K562 (cell line): ENCODE measurements around the gene SMARCA1. TPM values are rescaled to one million over a fixed set of nuclear protein-coding genes. Genes with fewer than 3 reads are reported as not detected.
A peak's percentile ranks its signal among the peaks of the same experiment; 100 is the strongest.

Source experiments
- ATAC-seq: fragments of 200-7000 bp; cut with Tn5 transposase; 3 replicates; pipeline ENCODE4 v1.9.1; 2020; ENCODE audit warnings: moderate library complexity
- BruUV-seq: library from RNA; stranded (reverse); fragments of 400-500 nt; replicated peaks from 2 replicates; lab custom pipeline; 2021; lab: Mats Ljungman, UMichigan
- CTCF ChIA-PET: fragments of 300-600 bp; formaldehyde crosslinking; extraction: SDS; loops from one replicate; lab custom pipeline; 2021; ENCODE audit warnings: low intra/inter-chr PET ratio; lab: Yijun Ruan, JAX
- POLR2A ChIA-PET: fragments of 300-600, 350-650 bp; sonication (Branson Sonifier 250); formaldehyde crosslinking; extraction: SDS; loops from one replicate; lab custom pipeline; 2021; ENCODE audit warnings: antibody characterized with exemption, inconsistent platforms; lab: Yijun Ruan, JAX
- DNase-seq, 4 experiments: peaks; one replicate each; pipeline versions ENCODE4 v3.0.0 to v3.0.0-alpha.2; 2011 to 2018; ENCODE audit warnings: low spot score in 3 of 4, mixed read lengths in 3 of 4; ENCODE audit errors: extremely low read depth in 1 of 4
- FAIRE-seq: peaks from 2 replicates; lab custom pipeline; 2011; peaks lifted over from hg19 to GRCh38; lab: Jason Lieb, UNC
- H2AFZ ChIP-seq: 2 replicates; pipeline ENCODE4 v1.6.0; 2011; ENCODE audit warnings: low read depth, low read length, control low read depth, inconsistent platforms
- H3K27ac ChIP-seq: fragments of 200-600 bp; 3 replicates; pipeline ENCODE4 v1.8.0; 2011; ENCODE audit warnings: low read depth, mild to moderate bottlenecking, control low read depth, inconsistent platforms, low read length, moderate library complexity, mixed read lengths; ENCODE audit errors: extremely low read depth
- H3K27me3 ChIP-seq, 2 experiments: fragments of 300-600 bp in 1 of 2; 2 replicates in 1 of 2; 3 replicates in 1 of 2; pipeline versions ENCODE4 v1.6.0 to v1.8.0; 2011; ENCODE audit warnings: inconsistent platforms in 2 of 2, low read length in 2 of 2, mild to moderate bottlenecking in 1 of 2, mixed read lengths in 1 of 2, moderate library complexity in 1 of 2; ENCODE audit not compliant: control insufficient read depth in 2 of 2, insufficient read depth in 2 of 2
- H3K36me3 ChIP-seq: fragments of 300-600 bp; 3 replicates; pipeline ENCODE4 v1.8.0; 2011; ENCODE audit warnings: mild to moderate bottlenecking, low read length, inconsistent platforms; ENCODE audit not compliant: control insufficient read depth, insufficient read depth
- H3K4me1 ChIP-seq, 2 experiments: fragments of 200-600 bp in 1 of 2; replicated peaks in 1 of 2; 2 replicates in 1 of 2; 3 replicates in 1 of 2; pipeline versions ENCODE4 v1.5.1 to v1.8.0; 2011; ENCODE audit warnings: inconsistent platforms in 2 of 2, low read length in 2 of 2, mild to moderate bottlenecking in 1 of 2, mixed read lengths in 1 of 2, moderate library complexity in 1 of 2; ENCODE audit not compliant: control insufficient read depth in 2 of 2, insufficient read depth in 2 of 2
- H3K4me2 ChIP-seq: 2 replicates; pipeline ENCODE4 v1.6.1; 2011; ENCODE audit warnings: low read length, control low read depth, inconsistent platforms, mixed read lengths; ENCODE audit not compliant: insufficient read depth
- H3K4me3 ChIP-seq: fragments of 200-600 bp; sonication (generic), shearing (Covaris generic); 2 replicates; pipeline ENCODE4 v1.5.1; 2016; ENCODE audit warnings: control low read depth, inconsistent platforms
- H3K79me2 ChIP-seq: fragments of 200-600 bp; 3 replicates; pipeline ENCODE4 v1.8.0; 2011; ENCODE audit warnings: low read length, inconsistent platforms; ENCODE audit not compliant: control insufficient read depth, insufficient read depth
- H3K9ac ChIP-seq, 2 experiments: 2 replicates each; pipeline versions ENCODE4 v1.6.0 to v1.6.1; 2011; ENCODE audit warnings: low read depth in 2 of 2, low read length in 2 of 2, control low read depth in 1 of 2, inconsistent platforms in 1 of 2, mild to moderate bottlenecking in 1 of 2, mixed read lengths in 1 of 2; ENCODE audit not compliant: insufficient read depth in 1 of 2
- H3K9me1 ChIP-seq: one replicate; pipeline ENCODE4 v1.6.0; 2011; ENCODE audit warnings: inconsistent platforms, mild to moderate bottlenecking, low read length, moderate library complexity; ENCODE audit not compliant: control insufficient read depth, insufficient read depth
- H3K9me3 ChIP-seq: replicated peaks from 2 replicates; pipeline ENCODE4 v1.5.1; 2011; ENCODE audit warnings: low read depth, low read length, inconsistent platforms; ENCODE audit not compliant: control insufficient read depth, insufficient read depth
- H4K20me1 ChIP-seq: replicated peaks from 2 replicates; pipeline ENCODE4 v1.6.1; 2011; ENCODE audit warnings: low read length, inconsistent platforms, mixed read lengths; ENCODE audit not compliant: control insufficient read depth, insufficient read depth
- ADNP ChIP-seq: fragments of 200-800 bp; sonication (Bioruptor generic); IDR thresholded peaks from 2 replicates; pipeline ENCODE4 v1.6.1; 2016; ENCODE audit warnings: missing genetic modification characterization, missing compliant biosample characterization
- GATAD2B ChIP-seq: fragments of 450-650 bp; IDR thresholded peaks from 2 replicates; pipeline ENCODE4 v1.6.1; 2017; ENCODE audit warnings: mild to moderate bottlenecking, borderline replicate concordance
- GTF2A2 ChIP-seq: IDR thresholded peaks from 2 replicates; pipeline ENCODE4 v1.6.1; 2016; ENCODE audit warnings: mild to moderate bottlenecking, missing genetic modification characterization, missing compliant biosample characterization
- HSF4 ChIP-seq: fragments of 250-450 bp; sonication (Bioruptor Pico); IDR thresholded peaks from 2 replicates; pipeline ENCODE4 v2.1.2; 2022; ENCODE audit warnings: mild to moderate bottlenecking, moderate library complexity, borderline replicate concordance
- ID3 ChIP-seq, 2 experiments: fragments of 250-450 bp in 1 of 2; fragments of 450-650 bp in 1 of 2; sonication (Bioruptor Pico) in 1 of 2; IDR thresholded peaks; 2 replicates each; pipeline versions ENCODE4 v1.6.1 to v1.8.0; 2016 to 2021; ENCODE audit warnings: mild to moderate bottlenecking in 2 of 2, moderate library complexity in 2 of 2, missing compliant biosample characterization in 1 of 2, missing genetic modification characterization in 1 of 2
- KAT2B ChIP-seq: IDR thresholded peaks from one replicate; pipeline ENCODE4 v1.6.1; 2012; ENCODE audit warnings: low read depth, mild to moderate bottlenecking, control low read depth, inconsistent platforms, low read length, moderate library complexity
- NCOA2 ChIP-seq, 2 experiments: fragments of 450-650 bp; IDR thresholded peaks; 2 replicates each; pipeline ENCODE4 v1.6.1; 2018; ENCODE audit warnings: mild to moderate bottlenecking in 2 of 2, moderate library complexity in 1 of 2; ENCODE audit not compliant: partially characterized antibody in 2 of 2
- ZNF780A ChIP-seq: fragments of 250-450 bp; sonication (Bioruptor Pico); IDR thresholded peaks from 2 replicates; pipeline ENCODE4 v1.5.0; 2021; ENCODE audit warnings: mild to moderate bottlenecking
- ZSCAN29 ChIP-seq: fragments of 450-650 bp; IDR thresholded peaks from 2 replicates; pipeline ENCODE4 v1.6.1; 2017
- WGBS: fragments of 100-300 bp; shearing (Covaris generic); methylation state at CpG from one replicate; pipeline ENCODE4 v1.1.6; 2016; ENCODE audit warnings: low coverage, mixed read lengths; ENCODE audit not compliant: insufficient coverage; ENCODE audit errors: missing lambda C conversion rate; 5-methylcytosine and 5-hydroxymethylcytosine counted together
- in situ Hi-C: fragments of 300-500 bp; cut with MboI; formaldehyde crosslinking; loops from 4 replicates; pipeline ENCODE4 v1.15.0; 2018; ENCODE audit warnings: inconsistent platforms, mixed read lengths
- intact Hi-C: fragments of 100-400 bp; cut with micrococcal nuclease; formaldehyde crosslinking; loops from 2 replicates; pipeline ENCODE4 v1.14.2; 2022
- polyA plus RNA-seq, 8 experiments: library from polyadenylated mRNA; depleted of rRNA in 4 of 8; stranded (reverse) in 5 of 8; unstranded in 3 of 8; fragments of >200 nt; fragmentation: Nextera tagmentation in 2 of 8; fragmentation: Illumina TruSeq in 1 of 8; extraction: Ambion mirVana in 2 of 8; extraction: Trizol in 1 of 8; gene quantifications; 2 replicates each; pipeline versions ENCODE4 v1.2.1 to v1.2.3, GENCODE V29; 2011 to 2014; ENCODE audit warnings: inconsistent platforms in 1 of 8, missing spikeins in 1 of 8
- small RNA-seq: library from RNA; depleted of rRNA; stranded (forward); fragments of <200 nt; gene quantifications from one replicate; pipeline ENCODE3, GENCODE V24; 2014
- total RNA-seq, 7 experiments: library from RNA; depleted of rRNA in 6 of 7; stranded (reverse); fragments of >200 nt in 6 of 7; fragmentation: Illumina TruSeq in 2 of 7; extraction: Trizol in 2 of 7; gene quantifications; 2 replicates each; pipeline versions ENCODE4 v1.2.1 to v1.2.3, GENCODE V29; 2011 to 2021; ENCODE audit warnings: low replicate concordance in 1 of 7

The SMARCA1 gene
- total and polyA plus RNA-seq, 9 of the 15 experiments (the other 6 are each of a cell fraction or from before 2014, with no cell fraction given) = 0.42 to 3.0 (median 2.0) TPM

- in situ Hi-C loops = no loop called here
- Histone ChIP-seq H3K9me3 (no peaks in the 10 kb centered on the region), H3K4me1 (no peaks in the 10 kb centered on the region), H3K9me1 (no peaks in the 10 kb centered on the region), H3K27me3 (no peaks in the 10 kb centered on the region), H4K20me1 (no peaks in the 10 kb centered on the region), H3K79me2 (no peaks in the 10 kb centered on the region), H3K4me2 (no peak overlapping the region), H3K36me3 (no peaks in the 10 kb centered on the region), H3K9ac (no peak overlapping the region), H3K4me3 (no peak overlapping the region), H2AFZ (no peak overlapping the region), H3K27ac (no peak overlapping the region)
- CTCF ChIA-PET = no interaction called here
- TF ChIP-seq ZNF780A (CRISPR knock-in tag) (no peak), ZSCAN29 (no peak), GATAD2B (no peak), NCOA2 (IDR thresholded peaks at IDR 0.05; ENCODE audit: partially characterized antibody in 2 of 2) (no peak), KAT2B (no peak), ADNP (tag) (no peak), ID3 (CRISPR knock-in tag; IDR thresholded peaks at IDR 0.05) (no peak), ID3 (tag; IDR thresholded peaks at IDR 0.05) (no peak), HSF4 (CRISPR knock-in tag) (no peak), GTF2A2 (tag) (no peak)
- DNase-seq = no peak
- ATAC-seq = no peak
- POLR2A ChIA-PET = no interaction called here
- intact Hi-C loops = no loop called here
- 3% methylated on average over 2 of the region's 2 CpGs for WGBS
- no TSS peak for BruUV-seq
- no peak for FAIRE-seq
These were observed 119.2 kb downstream of the SMARCA1 start for GRCh38 chrX:129403974-129404669.

Small RNAs within 50 kb of the gene (small RNA-seq; reads per million reads assigned to genes)
- gene RF01169 (not detected), gene RNA5SP513 (2.4 reads per million, percentile 84 among the genes with 10 or more reads in this experiment), gene RPS26P56 (not detected)

Other genes starting within 250 kb of the SMARCA1 start
- gene OCRL, start 16.8 kb upstream of the SMARCA1 start, total RNA-seq (2014; rRNA removed) = 5.9 and 6.1 TPM in 2 replicates
- gene OCRL, start 16.8 kb upstream of the SMARCA1 start, total RNA-seq (2014; rRNA removed; fragmentation: Illumina TruSeq; extraction: Trizol) = 11.7 and 13.2 TPM in 2 replicates
- 10.6 and 11.9 TPM in 2 replicates for gene OCRL, start 16.8 kb upstream of the SMARCA1 start, total RNA-seq (2015; rRNA removed; fragmentation: Illumina TruSeq; extraction: Trizol)
- 12.3 and 12.4 TPM in 2 replicates for gene OCRL, start 16.8 kb upstream of the SMARCA1 start, total RNA-seq (2021)
- gene OCRL, start 16.8 kb upstream of the SMARCA1 start, polyA plus RNA-seq (2011; rRNA removed) = 20.0 and 23.4 TPM in 2 replicates
- 15.0 and 16.0 TPM in 2 replicates for gene OCRL, start 16.8 kb upstream of the SMARCA1 start, polyA plus RNA-seq (2014; fragmentation: Illumina TruSeq; extraction: Trizol)
- 1 to 10 TPM; 2.2 to 3.7 TPM for gene OCRL, start 16.8 kb upstream of the SMARCA1 start, polyA plus RNA-seq (2014; fragmentation: Nextera tagmentation; extraction: Ambion mirVana)
- 14.3 and 14.4 TPM in 2 replicates for gene OCRL, start 16.8 kb upstream of the SMARCA1 start, polyA plus RNA-seq (2014; rRNA removed)
- not detected in 2 replicates for gene APLN, start 131.5 kb upstream of the SMARCA1 start, total RNA-seq (2014; rRNA removed)
- gene APLN, start 131.5 kb upstream of the SMARCA1 start, total RNA-seq (2014; rRNA removed; fragmentation: Illumina TruSeq; extraction: Trizol) = not detected in 2 replicates
- gene APLN, start 131.5 kb upstream of the SMARCA1 start, total RNA-seq (2015; rRNA removed; fragmentation: Illumina TruSeq; extraction: Trizol) = 0.08 TPM in 1 of 2 replicates, not detected in the other
- gene APLN, start 131.5 kb upstream of the SMARCA1 start, total RNA-seq (2021) = 0.04 TPM in 1 of 2 replicates, not detected in the other
- gene APLN, start 131.5 kb upstream of the SMARCA1 start, polyA plus RNA-seq (2011; rRNA removed) = not detected in 2 replicates
- gene APLN, start 131.5 kb upstream of the SMARCA1 start, polyA plus RNA-seq (2014; fragmentation: Illumina TruSeq; extraction: Trizol) = 0.06 TPM in 1 of 2 replicates, not detected in the other
- gene APLN, start 131.5 kb upstream of the SMARCA1 start, polyA plus RNA-seq (2014; fragmentation: Nextera tagmentation; extraction: Ambion mirVana) = not detected
- gene APLN, start 131.5 kb upstream of the SMARCA1 start, polyA plus RNA-seq (2014; rRNA removed) = 0.04 TPM in 1 of 2 replicates, not detected in the other
- gene XPNPEP2, start 215.5 kb upstream of the SMARCA1 start, total RNA-seq (2014; rRNA removed) = not detected in 2 replicates
- gene XPNPEP2, start 215.5 kb upstream of the SMARCA1 start, total RNA-seq (2014; rRNA removed; fragmentation: Illumina TruSeq; extraction: Trizol) = not detected in 2 replicates
- gene XPNPEP2, start 215.5 kb upstream of the SMARCA1 start, total RNA-seq (2015; rRNA removed; fragmentation: Illumina TruSeq; extraction: Trizol) = not detected in 2 replicates
- gene XPNPEP2, start 215.5 kb upstream of the SMARCA1 start, total RNA-seq (2021) = 0.04 TPM in 1 of 2 replicates, not detected in the other
- gene XPNPEP2, start 215.5 kb upstream of the SMARCA1 start, polyA plus RNA-seq (2011; rRNA removed) = 0.01 TPM in 1 of 2 replicates, not detected in the other
- 0.13 TPM in 1 of 2 replicates, not detected in the other for gene XPNPEP2, start 215.5 kb upstream of the SMARCA1 start, polyA plus RNA-seq (2014; fragmentation: Illumina TruSeq; extraction: Trizol)
- gene XPNPEP2, start 215.5 kb upstream of the SMARCA1 start, polyA plus RNA-seq (2014; fragmentation: Nextera tagmentation; extraction: Ambion mirVana) = under 1 TPM in 1 of 2 experiments, not detected in 1; 0.03 TPM
- gene XPNPEP2, start 215.5 kb upstream of the SMARCA1 start, polyA plus RNA-seq (2014; rRNA removed) = 0.19 TPM in 1 of 2 replicates, not detected in the other